IMR-90 (cell line): ENCODE data around the gene CHST14. TPM values are rescaled to one million over a fixed set of nuclear protein-coding genes. Genes with fewer than 3 reads are reported as not detected.

Source experiments
- ATAC-seq: fragments of 200-7000 bp; cut with Tn5 transposase; 2 replicates; pipeline ENCODE4 v1.9.1; 2020; ENCODE audit warnings: low read depth, mild to moderate bottlenecking, moderate library complexity
- BruUV-seq: library from RNA; stranded (reverse); fragments of 400-500 nt; replicated peaks from 2 replicates; lab custom pipeline; 2021; lab: Mats Ljungman, UMichigan
- CTCF ChIA-PET: fragments of 300-600 bp; formaldehyde crosslinking; extraction: SDS; loops from one replicate; lab custom pipeline; 2021; ENCODE audit warnings: antibody characterized with exemption; lab: Yijun Ruan, JAX
- POLR2A ChIA-PET: fragments of 300-600 bp; sonication (Branson Sonifier 250); formaldehyde crosslinking; loops from one replicate; lab custom pipeline; 2022; ENCODE audit warnings: antibody characterized with exemption; ENCODE audit not compliant: unreplicated experiment; lab: Charles Lee
- DNase-seq: peaks from one replicate; pipeline ENCODE4 v3.0.0; 2013
- H2AFZ ChIP-seq: replicated peaks from 2 replicates; pipeline ENCODE3; 2013; ENCODE audit warnings: low read length, mild to moderate bottlenecking; ENCODE audit not compliant: poor library complexity
- H2AK5ac ChIP-seq: 2 replicates; pipeline ENCODE4 v1.6.1; 2013; ENCODE audit warnings: low read depth, low read length, inconsistent platforms
- H2AK9ac ChIP-seq: replicated peaks from 2 replicates; pipeline ENCODE3; 2013; ENCODE audit warnings: mild to moderate bottlenecking, low read depth, low read length, moderate library complexity; ENCODE audit not compliant: poor library complexity
- H2BK120ac ChIP-seq: 2 replicates; pipeline ENCODE4 v1.6.1; 2013; ENCODE audit warnings: low read depth, low read length, inconsistent platforms
- H2BK15ac ChIP-seq: 3 replicates; pipeline ENCODE4 v1.6.1; 2013; ENCODE audit warnings: low read depth, low read length, inconsistent platforms
- H2BK20ac ChIP-seq: 2 replicates; pipeline ENCODE4 v1.6.1; 2013; ENCODE audit warnings: low read depth, mild to moderate bottlenecking, inconsistent platforms, low read length, moderate library complexity
- H2BK5ac ChIP-seq: 2 replicates; pipeline ENCODE4 v1.6.1; 2013; ENCODE audit warnings: mild to moderate bottlenecking, low read depth, low read length, inconsistent platforms; ENCODE audit not compliant: poor library complexity, severe bottlenecking
- H3K14ac ChIP-seq: replicated peaks from 2 replicates; pipeline ENCODE4 v1.6.1; 2013; ENCODE audit warnings: low read depth, low read length, inconsistent platforms
- H3K18ac ChIP-seq: 2 replicates; pipeline ENCODE4 v1.6.1; 2013; ENCODE audit warnings: low read depth, low read length, control low read depth
- H3K23ac ChIP-seq: 2 replicates; pipeline ENCODE4 v1.6.1; 2013; ENCODE audit warnings: low read depth, low read length, inconsistent platforms
- H3K27ac ChIP-seq: 2 replicates; pipeline ENCODE4 v1.5.1; 2013; ENCODE audit warnings: mild to moderate bottlenecking, control low read depth, low read length; ENCODE audit not compliant: insufficient read depth
- H3K27me3 ChIP-seq: 2 replicates; pipeline ENCODE4 v1.6.1; 2013; ENCODE audit warnings: low read length; ENCODE audit not compliant: control insufficient read depth, insufficient read depth
- H3K36me3 ChIP-seq: 2 replicates; pipeline ENCODE4 v1.6.1; 2013; ENCODE audit warnings: low read length, mixed read lengths; ENCODE audit not compliant: control insufficient read depth, insufficient read depth
- H3K4ac ChIP-seq: 2 replicates; pipeline ENCODE4 v1.6.1; 2013; ENCODE audit warnings: low read depth, low read length, inconsistent platforms
- H3K4me1 ChIP-seq: 2 replicates; pipeline ENCODE4 v1.6.1; 2013; ENCODE audit warnings: low read length, mixed read lengths; ENCODE audit not compliant: control insufficient read depth, insufficient read depth
- H3K4me2 ChIP-seq: 2 replicates; pipeline ENCODE4 v1.6.1; 2013; ENCODE audit warnings: low read depth, mild to moderate bottlenecking, control low read depth, low read length, moderate library complexity
- H3K4me3 ChIP-seq: 2 replicates; pipeline ENCODE4 v1.5.1; 2013; ENCODE audit warnings: low read depth, mild to moderate bottlenecking, control low read depth, low read length, moderate library complexity; ENCODE audit not compliant: insufficient read depth
- H3K56ac ChIP-seq: 2 replicates; pipeline ENCODE4 v1.6.1; 2013; ENCODE audit warnings: low read length, inconsistent platforms; ENCODE audit not compliant: insufficient read depth; ENCODE audit errors: extremely low read depth
- H3K79me1 ChIP-seq, 2 experiments: 2 replicates each; pipeline ENCODE4 v1.6.1; 2013; ENCODE audit warnings: low read length in 2 of 2, inconsistent platforms in 1 of 2, low read depth in 1 of 2
- H3K9ac ChIP-seq: 2 replicates; pipeline ENCODE4 v1.6.1; 2013; ENCODE audit warnings: low read depth, low read length, control low read depth
- H3K9me1 ChIP-seq: 2 replicates; pipeline ENCODE4 v1.6.1; 2013; ENCODE audit warnings: low read length, inconsistent platforms; ENCODE audit not compliant: insufficient read depth
- H3K9me3 ChIP-seq: 2 replicates; pipeline ENCODE4 v1.6.1; 2013; ENCODE audit warnings: low read length; ENCODE audit not compliant: control insufficient read depth, insufficient read depth
- H4K20me1 ChIP-seq: 2 replicates; pipeline ENCODE4 v1.6.1; 2013; ENCODE audit warnings: low read length, inconsistent platforms; ENCODE audit not compliant: insufficient read depth
- H4K5ac ChIP-seq: 2 replicates; pipeline ENCODE4 v1.6.1; 2013; ENCODE audit warnings: mild to moderate bottlenecking, low read depth, low read length, control low read depth
- H4K8ac ChIP-seq, 2 experiments: 2 replicates each; pipeline ENCODE4 v1.6.1; 2013; ENCODE audit warnings: low read depth in 2 of 2, low read length in 2 of 2, control low read depth in 1 of 2, inconsistent platforms in 1 of 2
- H4K91ac ChIP-seq: 2 replicates; pipeline ENCODE4 v1.6.1; 2013; ENCODE audit warnings: low read depth, low read length, inconsistent platforms; ENCODE audit not compliant: insufficient read depth
- FOS ChIP-seq: fragments of 150-350 bp; IDR thresholded peaks from 2 replicates; pipeline ENCODE4 v1.6.1; 2016; ENCODE audit warnings: low read depth, low read length
- MAZ ChIP-seq: IDR thresholded peaks from 2 replicates; pipeline ENCODE4 v1.6.1; 2012; ENCODE audit warnings: low read depth, mild to moderate bottlenecking, low read length, improper control_type of control experiment, moderate library complexity, borderline replicate concordance
- POLR2A ChIP-seq: IDR thresholded peaks from 2 replicates; pipeline ENCODE4 v1.6.1; 2012; ENCODE audit warnings: mild to moderate bottlenecking, low read depth, low read length
- RAD21 ChIP-seq: IDR thresholded peaks from 2 replicates; pipeline ENCODE4 v1.6.1; 2012; ENCODE audit warnings: low read length, improper control_type of control experiment
- RCOR1 ChIP-seq: IDR thresholded peaks from 2 replicates; pipeline ENCODE4 v1.6.1; 2012; ENCODE audit warnings: mild to moderate bottlenecking, low read length, improper control_type of control experiment; ENCODE audit not compliant: insufficient replicate concordance
- RFX5 ChIP-seq: IDR thresholded peaks from 2 replicates; pipeline ENCODE4 v1.8.0; 2012; ENCODE audit warnings: low read depth, mild to moderate bottlenecking, low read length, moderate library complexity
- SMC3 ChIP-seq: fragments of 150-350 bp; IDR thresholded peaks from 2 replicates; pipeline ENCODE4 v1.6.1; 2016; ENCODE audit warnings: low read depth, mild to moderate bottlenecking, antibody characterized with exemption, low read length, moderate library complexity
- WGBS, 2 experiments: methylation state at CpG; one replicate each; pipeline versions ENCODE4 v1.1.5 to v1.1.7; 2013; ENCODE audit warnings: missing lambda C conversion rate in 2 of 2; ENCODE audit not compliant: insufficient read length in 1 of 2; ENCODE audit errors: extremely low coverage in 2 of 2; 5-methylcytosine and 5-hydroxymethylcytosine counted together
- dilution Hi-C: fragments of 300-500 bp; cut with HindIII; formaldehyde crosslinking; loops from one replicate; pipeline ENCODE4 v1.14.3; 2018; ENCODE audit warnings: low sequenced_read_pairs; ENCODE audit not compliant: unreplicated experiment
- in situ Hi-C: fragments of 300-500 bp; cut with MboI; formaldehyde crosslinking; loops from 3 replicates; pipeline ENCODE4 v1.14.3; 2019; ENCODE audit warnings: low sequenced_read_pairs, inconsistent platforms, mixed read lengths
- intact Hi-C: fragments of 100-400 bp; cut with micrococcal nuclease; formaldehyde crosslinking; loops from 2 replicates; pipeline ENCODE4 v1.10.0; 2022
- polyA plus RNA-seq, 3 experiments: library from polyadenylated mRNA; depleted of rRNA; stranded (reverse); fragments of >200 nt; gene quantifications; 2 replicates each; pipeline ENCODE4 v1.2.3, GENCODE V29; 2012; ENCODE audit warnings: low replicate concordance in 1 of 3
- total RNA-seq: library from RNA; depleted of rRNA; stranded (reverse); fragments of >200 nt; gene quantifications from 2 replicates; pipeline ENCODE4 v1.2.3, GENCODE V29; 2012
- TF ChIP-seq, protein P1 (sequence below): fragments of 150-350 bp; IDR thresholded peaks from 2 replicates; pipeline ENCODE4 v1.6.1; 2017; ENCODE audit warnings: mild to moderate bottlenecking, antibody characterized with exemption, low read length, low read depth
- TF ChIP-seq, protein P2 (sequence below): conservative IDR thresholded peaks from 2 replicates; pipeline ENCODE4 v1.5.1; 2012; ENCODE audit warnings: mild to moderate bottlenecking, low read depth, low read length, improper control_type of control experiment
- TF ChIP-seq, protein P3 (sequence below): fragments of 150-350 bp; IDR thresholded peaks from 2 replicates; pipeline ENCODE4 v1.6.1; 2016; ENCODE audit warnings: low read depth, mild to moderate bottlenecking, low read length, moderate library complexity, borderline replicate concordance

CHST14 gene
- total and polyA plus RNA-seq, 2 of the 4 experiments (the other 2 are of a cell fraction): 3.8 to 19.5 TPM

DNA sequence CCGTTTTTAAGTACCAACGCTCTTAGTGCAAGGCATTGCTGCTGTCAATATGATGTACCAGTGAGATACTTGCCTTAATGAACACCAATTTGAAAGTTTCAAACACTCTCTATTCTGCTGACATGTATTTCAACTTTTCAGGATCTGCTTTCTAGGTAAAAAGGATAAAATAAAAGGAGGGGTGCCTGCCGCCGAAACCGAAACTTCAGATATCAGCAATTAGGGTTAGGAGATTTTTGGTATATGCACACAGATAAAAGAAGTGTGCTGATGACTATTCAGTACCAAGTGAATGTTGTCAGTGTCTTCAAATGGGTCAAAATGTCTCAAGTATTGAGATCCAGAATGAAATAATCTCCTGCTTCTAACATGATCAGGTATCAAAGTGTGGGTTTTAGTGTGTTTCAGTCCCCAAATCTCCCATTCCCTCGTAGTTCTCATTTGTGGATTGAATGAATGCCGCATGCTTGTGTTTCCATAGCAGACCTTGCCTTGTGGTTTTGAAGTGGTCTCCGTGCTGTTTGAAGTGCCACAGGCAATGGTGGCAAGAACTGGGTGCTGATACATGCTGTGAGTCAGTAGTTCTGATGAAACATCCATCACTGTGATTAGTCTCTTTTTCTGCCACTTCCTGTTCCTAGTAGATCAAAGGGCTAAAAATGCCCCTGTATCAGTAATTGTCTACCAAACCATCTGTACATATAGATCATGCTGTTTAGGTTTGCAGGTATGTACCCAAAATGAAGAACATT is 22.5 kb downstream of the CHST14 start:
- no peak overlapping the region for H2AK9ac ChIP-seq
- ChIA-PET CTCF (no interaction called here), POLR2A (no interaction called here)
- WGBS, 2 experiments: 86% methylated on average over 3 of the region's 8 CpGs; no CpG with 5 or more reads in 1 of the 2 experiments
- H2AFZ ChIP-seq: no peak overlapping the region
- no peak overlapping the region for H2AK5ac ChIP-seq
- no peak overlapping the region for H3K4ac ChIP-seq
- no TSS peak for BruUV-seq
- no peaks in the 10 kb centered on the region for H3K79me1 ChIP-seq
- no peak overlapping the region for H3K27ac ChIP-seq
- H3K56ac ChIP-seq: no peak overlapping the region
- in situ Hi-C loops: no loop called here
- no peak overlapping the region for H3K14ac ChIP-seq
- no peaks in the 10 kb centered on the region for H3K36me3 ChIP-seq
- no peak overlapping the region for H2BK120ac ChIP-seq
- no peak overlapping the region for H4K8ac ChIP-seq
- H2BK20ac ChIP-seq: no peak overlapping the region
- dilution Hi-C loops: no loop called here
- H4K20me1 ChIP-seq: peaks cover 7% of the 10 kb centered on the region; the same call in 1 of the 2 replicates
- no peak for ATAC-seq
- H2BK5ac ChIP-seq: no peak overlapping the region
- H3K9ac ChIP-seq: no peak overlapping the region
- no peaks in the 10 kb centered on the region for H3K4me1 ChIP-seq
- no peaks in the 10 kb centered on the region for H3K9me3 ChIP-seq
- no peak overlapping the region for H3K4me3 ChIP-seq
- H3K4me2 ChIP-seq: no peak overlapping the region
- intact Hi-C loops: no loop called here
- no peak overlapping the region for H3K23ac ChIP-seq
- H3K27me3 ChIP-seq: peaks cover 51% of the 10 kb centered on the region
- peaks cover 6% of the 10 kb centered on the region for H3K9me1 ChIP-seq
- TF ChIP-seq POLR2A (no peak), MAZ (no peak), SMC3 (no peak), FOS (no peak), RFX5 (no peak), RAD21 (no peak), RCOR1 (no peak)
- TF ChIP-seq, protein P1, sequence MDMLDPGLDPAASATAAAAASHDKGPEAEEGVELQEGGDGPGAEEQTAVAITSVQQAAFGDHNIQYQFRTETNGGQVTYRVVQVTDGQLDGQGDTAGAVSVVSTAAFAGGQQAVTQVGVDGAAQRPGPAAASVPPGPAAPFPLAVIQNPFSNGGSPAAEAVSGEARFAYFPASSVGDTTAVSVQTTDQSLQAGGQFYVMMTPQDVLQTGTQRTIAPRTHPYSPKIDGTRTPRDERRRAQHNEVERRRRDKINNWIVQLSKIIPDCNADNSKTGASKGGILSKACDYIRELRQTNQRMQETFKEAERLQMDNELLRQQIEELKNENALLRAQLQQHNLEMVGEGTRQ: no peak
- TF ChIP-seq, protein P2, sequence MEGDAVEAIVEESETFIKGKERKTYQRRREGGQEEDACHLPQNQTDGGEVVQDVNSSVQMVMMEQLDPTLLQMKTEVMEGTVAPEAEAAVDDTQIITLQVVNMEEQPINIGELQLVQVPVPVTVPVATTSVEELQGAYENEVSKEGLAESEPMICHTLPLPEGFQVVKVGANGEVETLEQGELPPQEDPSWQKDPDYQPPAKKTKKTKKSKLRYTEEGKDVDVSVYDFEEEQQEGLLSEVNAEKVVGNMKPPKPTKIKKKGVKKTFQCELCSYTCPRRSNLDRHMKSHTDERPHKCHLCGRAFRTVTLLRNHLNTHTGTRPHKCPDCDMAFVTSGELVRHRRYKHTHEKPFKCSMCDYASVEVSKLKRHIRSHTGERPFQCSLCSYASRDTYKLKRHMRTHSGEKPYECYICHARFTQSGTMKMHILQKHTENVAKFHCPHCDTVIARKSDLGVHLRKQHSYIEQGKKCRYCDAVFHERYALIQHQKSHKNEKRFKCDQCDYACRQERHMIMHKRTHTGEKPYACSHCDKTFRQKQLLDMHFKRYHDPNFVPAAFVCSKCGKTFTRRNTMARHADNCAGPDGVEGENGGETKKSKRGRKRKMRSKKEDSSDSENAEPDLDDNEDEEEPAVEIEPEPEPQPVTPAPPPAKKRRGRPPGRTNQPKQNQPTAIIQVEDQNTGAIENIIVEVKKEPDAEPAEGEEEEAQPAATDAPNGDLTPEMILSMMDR: no peak
- TF ChIP-seq, protein P3, sequence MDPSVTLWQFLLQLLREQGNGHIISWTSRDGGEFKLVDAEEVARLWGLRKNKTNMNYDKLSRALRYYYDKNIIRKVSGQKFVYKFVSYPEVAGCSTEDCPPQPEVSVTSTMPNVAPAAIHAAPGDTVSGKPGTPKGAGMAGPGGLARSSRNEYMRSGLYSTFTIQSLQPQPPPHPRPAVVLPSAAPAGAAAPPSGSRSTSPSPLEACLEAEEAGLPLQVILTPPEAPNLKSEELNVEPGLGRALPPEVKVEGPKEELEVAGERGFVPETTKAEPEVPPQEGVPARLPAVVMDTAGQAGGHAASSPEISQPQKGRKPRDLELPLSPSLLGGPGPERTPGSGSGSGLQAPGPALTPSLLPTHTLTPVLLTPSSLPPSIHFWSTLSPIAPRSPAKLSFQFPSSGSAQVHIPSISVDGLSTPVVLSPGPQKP: no peak
- no peak overlapping the region for H3K18ac ChIP-seq
- no peak overlapping the region for H2BK15ac ChIP-seq
- H4K91ac ChIP-seq: no peak overlapping the region
- no peak for DNase-seq
- H4K5ac ChIP-seq: no peak overlapping the region
